GM21515 (cell line): ENCODE measurements around the gene CIB2.

ENCODE experiments used
- ATAC-seq: cut with Tn5 transposase; IDR thresholded peaks from one replicate; pipeline ENCODE4 v1.9.1; 2021; ENCODE audit not compliant: unreplicated experiment

Gene CIB2

DNA sequence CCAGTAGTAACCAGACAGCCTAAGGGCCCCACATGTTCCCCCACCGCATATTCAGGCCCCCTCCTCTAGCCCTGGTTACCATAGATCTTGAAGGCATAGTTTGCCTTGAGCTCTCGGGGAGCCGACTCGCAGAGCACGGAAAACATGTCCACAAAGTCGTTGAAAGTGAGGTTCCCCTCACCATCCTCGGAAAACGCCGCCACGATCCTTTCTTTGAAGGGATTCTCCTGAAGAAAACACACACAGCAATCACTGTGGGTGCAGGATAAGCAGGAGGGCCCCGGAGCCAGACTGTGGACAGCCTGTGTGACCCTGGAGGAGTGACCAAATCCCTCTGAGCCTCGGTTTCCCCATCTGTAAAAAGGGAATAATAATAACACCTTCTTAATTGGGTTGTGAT is 22.1 kb downstream of the CIB2 start:
- no peak for ATAC-seq

DNA sequence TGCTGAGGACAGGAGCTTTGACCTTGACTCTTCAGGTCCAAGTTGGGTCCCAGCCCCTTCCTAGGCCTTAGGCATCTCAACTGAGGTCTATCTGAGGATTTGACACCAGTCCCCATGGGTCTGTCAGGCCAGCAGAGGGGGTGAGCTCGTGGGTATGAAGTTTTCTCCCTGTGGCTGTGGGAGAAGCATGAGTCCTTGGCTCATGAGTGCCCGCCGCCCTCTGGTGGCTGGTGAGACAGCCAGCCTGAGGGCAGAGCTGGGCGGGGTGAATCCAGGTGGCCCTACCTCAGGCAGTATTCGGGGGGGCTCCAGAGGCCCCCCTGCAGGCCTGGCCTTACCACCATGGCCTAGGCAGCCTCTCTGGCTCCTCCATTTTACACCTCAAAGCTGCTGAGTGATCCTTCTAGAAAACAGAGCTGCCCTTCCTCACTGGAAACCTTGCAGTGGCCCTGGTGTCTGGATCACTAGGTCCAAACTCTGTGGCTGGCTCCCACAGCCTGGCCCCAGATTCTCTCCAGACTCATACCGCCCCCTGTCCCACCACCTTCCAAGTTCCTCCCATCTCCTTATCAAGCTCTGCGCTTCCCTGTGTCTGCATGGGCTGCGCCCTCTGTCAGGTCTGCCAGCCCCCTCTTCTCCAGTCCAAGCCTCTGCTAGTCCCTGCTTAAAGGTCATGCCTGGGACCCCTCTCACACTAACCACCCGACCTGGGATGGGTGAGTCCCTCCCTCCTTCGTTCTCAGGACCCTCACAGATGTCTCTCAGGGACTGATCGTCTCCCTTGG is 22.8 kb downstream of the CIB2 start:
- ATAC-seq: no peak

GRCh38 chr15:78107471-78107870 is 23.8 kb downstream of the CIB2 start:
- ATAC-seq: no peak

DNA sequence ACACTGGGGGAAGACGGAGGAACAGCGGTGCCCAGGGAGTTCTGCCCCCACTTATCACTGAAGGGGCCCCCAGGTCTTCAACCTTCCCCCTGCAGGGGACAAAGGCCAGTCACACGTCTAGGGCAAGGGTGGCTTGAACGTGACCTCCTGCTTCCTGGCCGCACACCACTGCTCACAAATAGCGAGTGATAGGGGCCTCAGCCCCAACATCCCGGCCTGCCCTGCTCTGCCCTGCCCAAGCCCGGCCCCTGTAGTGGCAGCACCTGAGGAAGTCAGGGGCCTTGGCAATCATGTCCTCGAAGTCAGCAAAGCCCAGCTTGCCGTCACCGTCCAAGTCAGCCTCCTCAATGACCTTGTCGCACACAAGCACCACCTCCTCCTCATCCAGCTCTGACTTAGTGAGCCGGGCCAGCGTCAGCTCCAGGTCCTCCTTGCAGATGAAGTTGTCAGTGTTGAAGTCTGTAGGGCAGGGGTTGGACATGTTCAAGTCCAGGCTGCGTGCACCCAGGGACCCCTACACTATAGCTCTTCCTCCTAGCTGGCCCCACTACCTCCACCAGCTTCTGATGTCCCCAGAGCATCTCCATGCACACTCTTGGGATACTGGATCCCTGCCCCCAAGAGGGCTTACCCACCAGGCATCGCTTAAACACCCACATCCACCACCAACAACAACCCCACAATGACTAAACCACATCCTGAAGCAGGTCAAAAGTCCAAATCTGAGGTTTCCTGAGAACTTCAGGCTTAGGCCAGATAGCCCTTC is 25.6 kb downstream of the CIB2 start:
- no peak for ATAC-seq

DNA sequence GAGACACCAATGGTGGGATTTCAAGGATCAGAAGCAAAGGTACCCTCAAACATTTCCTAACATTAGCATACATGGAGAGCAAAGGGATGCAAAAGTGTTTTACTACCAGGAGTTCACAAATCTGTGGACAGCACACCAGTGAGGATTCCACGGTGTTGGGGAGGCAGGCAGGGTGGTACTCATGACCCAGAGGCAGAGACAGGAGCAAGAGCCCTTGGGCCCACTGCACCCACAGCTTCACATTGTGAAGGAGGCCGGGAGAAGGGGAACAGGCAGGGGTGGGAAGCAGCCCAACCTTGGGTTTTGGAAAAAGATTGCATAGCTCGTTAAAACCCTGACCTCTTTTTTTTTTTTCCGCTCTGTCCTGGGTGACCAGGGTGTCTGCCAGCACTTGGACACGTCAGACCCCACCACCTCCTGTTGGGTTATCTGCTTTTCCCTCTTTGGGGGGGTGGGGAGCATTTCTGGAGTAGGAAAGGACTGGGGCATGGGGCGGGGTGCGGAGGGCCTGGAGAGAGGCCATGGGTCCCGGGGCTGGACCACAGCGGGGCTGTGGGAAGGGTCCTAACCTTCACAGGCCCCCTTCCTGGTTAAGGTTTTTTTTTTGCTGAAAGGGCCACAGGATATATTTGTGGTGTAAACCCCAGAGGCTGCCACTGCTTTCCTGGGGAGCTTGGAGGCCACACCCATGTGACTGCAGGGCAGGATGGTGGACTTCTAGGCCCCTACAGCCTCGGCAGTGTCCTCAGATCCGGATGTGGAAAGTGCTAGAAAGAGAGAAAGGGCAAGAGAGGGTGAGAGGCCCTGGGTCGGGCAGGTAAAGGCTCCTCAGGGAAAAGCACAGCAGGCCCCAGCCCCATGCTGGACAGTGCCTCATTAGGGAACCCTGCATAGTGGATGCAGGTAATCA is 26.4 kb downstream of the CIB2 start:
- no peak for ATAC-seq

GRCh38 chr15:78104119-78104479 is 27.1 kb downstream of the CIB2 start:
- peak; percentile 14 for ATAC-seq

- ATAC-seq: peak; percentile 75
These were observed 27.7 kb downstream of the CIB2 start for GRCh38 chr15:78103406-78104118.

GRCh38 chr15:78102741-78103140 is 28.5 kb downstream of the CIB2 start:
- no peak for ATAC-seq

- no peak for ATAC-seq
These were observed 29.0 kb downstream of the CIB2 start for GRCh38 chr15:78102211-78102610.

GRCh38 chr15:78101423-78102105 is 29.7 kb downstream of the CIB2 start:
- no peak for ATAC-seq

DNA sequence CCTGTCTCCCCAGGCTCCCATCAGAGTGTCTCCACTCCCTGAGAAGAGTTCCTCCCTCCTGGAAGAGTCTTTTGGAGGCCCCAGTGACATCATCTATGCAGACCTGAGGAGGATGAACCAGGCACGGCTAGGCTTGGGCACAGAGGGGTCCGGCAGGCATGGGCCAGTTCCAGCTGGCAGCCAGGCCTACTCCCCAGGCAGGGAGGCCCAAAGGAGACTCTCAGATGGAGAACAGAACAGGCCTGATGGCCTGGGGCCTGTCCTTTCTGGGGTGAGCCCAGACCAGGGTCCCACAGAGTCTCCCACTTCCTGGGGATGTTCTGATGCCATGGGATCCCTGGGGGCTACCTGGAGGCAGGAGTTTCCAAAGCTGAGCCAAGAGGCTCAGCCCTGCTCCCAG is 30.4 kb downstream of the CIB2 start:
- no peak for ATAC-seq

DNA sequence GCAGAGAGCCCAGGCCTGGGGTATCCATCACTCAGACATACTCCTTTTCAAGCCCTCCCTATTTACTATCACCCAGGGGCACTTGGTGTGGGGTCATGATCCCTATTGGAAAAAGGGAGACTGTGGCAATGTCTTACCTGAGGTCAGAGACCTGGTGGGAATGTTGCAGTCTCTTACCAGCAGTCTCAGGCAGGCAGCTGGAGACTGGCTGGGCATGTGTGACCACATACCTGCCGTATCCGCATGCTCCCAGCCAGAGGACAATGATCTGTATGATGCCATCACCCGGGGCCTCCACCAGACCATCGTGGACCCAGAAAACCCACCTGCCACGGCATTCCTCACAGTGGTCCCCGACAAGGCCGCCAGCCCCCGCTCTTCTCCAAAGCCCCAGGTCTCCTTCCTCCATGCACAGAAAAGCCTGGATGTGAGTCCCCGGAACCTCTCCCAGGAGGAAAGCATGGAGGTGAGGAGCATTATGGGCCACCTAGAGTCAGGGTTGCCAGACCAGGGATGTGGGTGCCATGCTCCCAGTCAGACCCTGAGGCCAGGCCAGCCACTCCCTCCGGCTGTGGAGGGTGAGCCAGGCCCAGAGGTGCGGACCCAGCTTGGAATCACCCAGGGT is 33.0 kb downstream of the CIB2 start:
- ATAC-seq: no peak

DNA sequence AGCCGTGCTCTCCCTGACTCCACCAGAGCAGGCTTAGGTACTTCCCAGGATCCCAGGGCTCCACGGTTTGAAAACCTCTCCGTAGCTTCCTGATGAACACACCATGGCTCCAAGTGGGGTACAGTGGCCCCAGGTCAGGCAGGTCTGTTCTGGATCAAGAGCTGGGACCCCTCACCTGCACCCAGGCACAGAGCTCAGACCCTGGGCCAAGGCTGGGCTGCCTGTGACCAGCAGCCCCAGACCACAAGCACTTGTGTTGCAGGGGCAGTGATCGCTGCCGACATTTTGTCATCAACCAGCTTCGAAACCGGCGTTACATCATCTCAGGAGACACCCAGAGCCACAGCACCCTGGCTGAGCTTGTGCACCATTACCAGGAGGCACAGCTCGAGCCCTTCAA is 33.6 kb downstream of the CIB2 start:
- no peak for ATAC-seq

GRCh38 chr15:78093242-78094020 is 37.8 kb downstream of the CIB2 start:
- no peak for ATAC-seq

- no peak for ATAC-seq
These were observed 38.8 kb downstream of the CIB2 start, which contains the start of gene SH2D7 for GRCh38 chr15:78092261-78093041. TSS of gene SH2D7 (plus strand) at chr15:78092561. CDS start at chr15:78092585, 24 bp downstream.

GRCh38 chr15:78090422-78091063 is 40.7 kb downstream of the CIB2 start:
- no peak for ATAC-seq

DNA sequence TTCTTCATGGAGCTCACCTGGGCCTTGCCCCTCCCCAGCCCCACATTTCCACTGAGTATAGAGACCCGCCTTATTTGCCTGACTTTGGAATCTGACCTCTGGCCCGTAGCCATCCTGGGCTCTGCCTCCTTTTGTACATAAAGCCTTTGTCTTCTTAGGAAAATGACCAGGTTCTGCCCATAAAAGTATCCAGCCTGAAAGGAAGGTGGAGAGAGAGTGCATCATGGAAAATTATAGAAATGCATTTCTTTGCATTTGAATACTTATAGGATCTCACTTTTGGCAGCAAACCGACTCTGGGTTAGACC is 42.5 kb downstream of the CIB2 start:
- no peak for ATAC-seq
